Central memory CD8-positive, alpha-beta T cell (primary cell): ENCODE measurements around the gene TAF5L.
A peak's percentile ranks its signal among the peaks of the same experiment; 100 is the strongest.
"Not testable (repeated sequence)": the region's sequence is repeated elsewhere in the genome, so short reads cannot be mapped to it uniquely, and the experiment has no call there.

Experiments used
- ATAC-seq: fragments of 150-1000 bp; cut with Tn5 transposase; replicated peaks from 2 replicates; pipeline ENCODE4 v1.10.0; 2022; ENCODE audit warnings: mild to moderate bottlenecking, moderate FRiP score, moderate number of reproducible peaks; ENCODE audit not compliant: poor library complexity, severe bottlenecking; ENCODE audit errors: extremely low read depth
- DNase-seq, 2 donors: peaks; one replicate each; pipeline ENCODE4 v3.0.0; 2021; ENCODE audit warnings: low spot score in 2 of 2
- H3K27ac Mint-ChIP-seq: one replicate; pipeline ENCODE4 v1.8.0; 2022; ENCODE audit warnings: low read depth, mild to moderate bottlenecking, moderate library complexity, mixed read lengths
- H3K27me3 Mint-ChIP-seq: one replicate; pipeline ENCODE4 v1.8.0; 2022; ENCODE audit warnings: mixed read lengths
- H3K36me3 Mint-ChIP-seq: one replicate; pipeline ENCODE4 v1.8.0; 2022; ENCODE audit warnings: mild to moderate bottlenecking, moderate library complexity, mixed read lengths; ENCODE audit not compliant: insufficient read depth
- H3K4me1 Mint-ChIP-seq: one replicate; pipeline ENCODE4 v1.8.0; 2022; ENCODE audit warnings: mixed read lengths
- H3K4me3 Mint-ChIP-seq: one replicate; pipeline ENCODE4 v1.8.0; 2022; ENCODE audit warnings: mild to moderate bottlenecking, moderate library complexity, mixed read lengths
- H3K9me3 Mint-ChIP-seq: one replicate; pipeline ENCODE4 v1.8.0; 2022; ENCODE audit warnings: mixed read lengths

Gene TAF5L

DNA sequence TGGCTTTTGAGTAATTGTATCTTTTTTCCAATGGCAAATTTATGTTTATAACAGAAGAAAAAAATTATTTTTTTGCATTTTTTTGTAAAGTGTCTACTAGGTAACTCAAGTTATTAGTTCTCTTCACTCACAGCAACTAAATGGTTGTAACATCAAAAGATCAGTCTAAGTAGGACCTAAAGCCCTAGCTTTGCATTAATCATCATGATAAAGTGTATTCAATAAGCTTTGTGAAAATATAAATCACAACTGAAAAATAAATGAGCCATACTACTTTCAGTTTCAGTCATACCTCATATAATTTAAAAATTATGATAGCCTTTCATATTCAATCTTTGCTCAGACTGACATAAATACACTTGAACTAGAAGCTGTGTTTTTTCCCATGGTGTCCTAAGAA lies 6.9 kb downstream of the TAF5L start:
- no peaks in the 10 kb centered on the region for H3K9me3 Mint-ChIP-seq
- H3K4me1 Mint-ChIP-seq, result peaks cover 49% of the 10 kb centered on the region
- no peak overlapping the region for H3K27ac Mint-ChIP-seq
- no peak overlapping the region for H3K4me3 Mint-ChIP-seq
- DNase-seq (no peak), ATAC-seq (no peak)
- peaks cover 2% of the 10 kb centered on the region for H3K36me3 Mint-ChIP-seq
- H3K27me3 Mint-ChIP-seq, result no peaks in the 10 kb centered on the region

DNA sequence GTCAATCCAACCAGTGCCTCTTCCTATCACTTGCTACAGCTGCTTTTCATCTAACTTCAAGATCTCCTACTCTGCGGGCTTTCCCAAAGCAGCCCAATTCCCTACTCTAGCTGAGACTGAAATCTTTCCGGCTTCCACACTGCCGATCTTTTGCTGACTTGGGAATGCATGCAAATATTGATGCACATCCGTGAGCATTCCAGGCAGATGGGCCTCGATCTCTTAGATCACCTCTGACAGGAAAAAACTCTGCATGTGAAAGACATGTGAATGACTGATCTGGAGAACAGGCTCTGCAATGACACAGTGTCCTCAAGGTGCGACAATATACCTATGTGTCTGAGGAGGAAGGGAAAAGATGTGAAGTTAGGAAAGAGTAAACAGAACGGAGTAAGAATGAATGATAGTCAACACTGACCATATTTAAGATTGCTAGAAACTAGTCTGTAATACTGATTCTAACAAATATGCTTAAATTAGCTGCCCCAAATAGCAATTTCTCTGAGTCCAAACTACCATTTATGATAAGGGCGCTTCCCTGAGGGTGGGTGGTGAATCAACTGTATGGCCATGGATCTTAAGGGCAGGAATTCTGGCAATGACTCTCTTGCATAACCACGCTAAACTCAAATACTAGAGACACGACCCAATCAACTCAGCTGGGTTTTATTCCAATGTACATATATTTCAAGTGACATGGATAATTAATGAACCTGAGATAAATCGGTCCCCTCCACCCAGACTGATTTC lies 8.4 kb downstream of the TAF5L start:
- Mint-ChIP-seq H3K27me3 (no peaks in the 10 kb centered on the region), H3K27ac (no peak overlapping the region), H3K4me3 (no peak overlapping the region)

DNA sequence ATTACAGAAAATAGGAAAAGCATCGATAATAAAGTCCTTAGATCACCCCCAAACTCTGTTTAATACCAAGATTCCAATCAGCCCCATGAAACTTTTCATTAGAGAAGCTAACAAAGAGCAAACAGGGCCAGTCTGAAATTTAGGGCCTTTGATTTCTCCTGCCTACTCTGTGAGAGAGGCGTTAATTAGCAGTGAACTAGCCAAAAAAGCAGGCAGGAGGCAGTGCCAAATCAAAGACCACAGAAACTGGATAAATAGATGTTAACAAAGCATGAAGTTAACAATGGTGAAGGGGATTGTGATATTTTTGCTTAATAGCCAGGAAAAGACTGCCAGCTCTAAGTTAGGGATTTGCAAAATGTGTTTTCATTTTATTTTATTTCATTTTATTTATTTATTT lies 11.2 kb downstream of the TAF5L start:
- Mint-ChIP-seq H3K36me3 (peaks cover 38% of the 10 kb centered on the region), H3K27ac (no peak overlapping the region), H3K9me3 (no peaks in the 10 kb centered on the region), H3K4me3 (no peak overlapping the region), H3K27me3 (no peaks in the 10 kb centered on the region), H3K4me1 (peaks cover 28% of the 10 kb centered on the region)
- no peak for ATAC-seq
- no peak for DNase-seq

More for the DNA sequence above, 8.4 kb downstream of the TAF5L start:
- DNase-seq (no peak), ATAC-seq (no peak)
- Mint-ChIP-seq H3K4me1 (peaks cover 40% of the 10 kb centered on the region), H3K36me3 (peaks cover 11% of the 10 kb centered on the region), H3K9me3 (no peaks in the 10 kb centered on the region)

DNA sequence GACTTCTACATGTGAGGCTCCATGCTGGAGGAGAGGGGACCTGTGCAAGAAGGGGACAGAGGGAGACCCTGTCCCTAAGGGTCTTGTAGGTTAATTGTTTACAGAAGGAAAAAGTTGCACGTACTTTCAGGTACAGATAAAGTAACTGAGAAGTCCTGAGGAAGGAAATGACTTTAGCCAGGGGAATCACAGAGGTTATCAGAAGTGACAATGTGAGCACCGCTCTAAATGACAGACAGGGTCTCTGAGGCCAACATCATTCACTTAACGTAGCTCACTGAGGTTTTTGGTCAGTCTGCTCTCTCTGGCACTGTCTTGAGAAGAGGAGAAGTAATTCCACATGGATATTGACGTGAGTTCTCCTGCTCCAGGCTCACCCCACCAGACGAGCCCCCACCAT lies 12.0 kb downstream of the TAF5L start:
- H3K27ac Mint-ChIP-seq, result no peak overlapping the region
- H3K27me3 Mint-ChIP-seq, result no peaks in the 10 kb centered on the region
- ATAC-seq, result no peak
- H3K4me3 Mint-ChIP-seq, result no peak overlapping the region
- peaks cover 45% of the 10 kb centered on the region for H3K36me3 Mint-ChIP-seq
- DNase-seq, result no peak
- H3K9me3 Mint-ChIP-seq, result no peaks in the 10 kb centered on the region
- H3K4me1 Mint-ChIP-seq, result peaks cover 21% of the 10 kb centered on the region

DNA sequence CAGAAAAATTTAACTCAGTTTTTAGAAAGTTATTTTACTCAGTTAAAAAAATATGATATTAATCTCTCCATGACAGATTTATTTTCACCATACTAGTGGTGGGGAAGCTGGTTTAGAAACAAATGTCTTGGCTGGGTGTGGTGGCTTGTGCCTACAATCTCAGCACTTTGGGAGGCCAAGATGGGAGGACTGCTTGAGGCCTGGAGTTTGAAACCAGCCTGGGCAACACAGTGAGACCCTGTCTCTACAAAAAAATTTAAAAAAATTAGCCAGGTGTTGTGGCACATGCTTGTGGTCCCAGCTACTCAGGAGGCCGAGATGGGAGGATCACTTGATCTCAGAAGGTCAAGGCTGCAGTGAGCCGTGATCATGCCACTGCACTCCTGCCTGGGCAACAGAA lies 17.3 kb downstream of the TAF5L start:
- no peaks in the 10 kb centered on the region for H3K9me3 Mint-ChIP-seq
- no peak overlapping the region for H3K27ac Mint-ChIP-seq
- peaks cover 5% of the 10 kb centered on the region for H3K4me1 Mint-ChIP-seq
- H3K27me3 Mint-ChIP-seq, result no peaks in the 10 kb centered on the region
- DNase-seq (no peak), ATAC-seq (no peak)
- H3K36me3 Mint-ChIP-seq, result peaks cover 78% of the 10 kb centered on the region
- no peak overlapping the region for H3K4me3 Mint-ChIP-seq

DNA sequence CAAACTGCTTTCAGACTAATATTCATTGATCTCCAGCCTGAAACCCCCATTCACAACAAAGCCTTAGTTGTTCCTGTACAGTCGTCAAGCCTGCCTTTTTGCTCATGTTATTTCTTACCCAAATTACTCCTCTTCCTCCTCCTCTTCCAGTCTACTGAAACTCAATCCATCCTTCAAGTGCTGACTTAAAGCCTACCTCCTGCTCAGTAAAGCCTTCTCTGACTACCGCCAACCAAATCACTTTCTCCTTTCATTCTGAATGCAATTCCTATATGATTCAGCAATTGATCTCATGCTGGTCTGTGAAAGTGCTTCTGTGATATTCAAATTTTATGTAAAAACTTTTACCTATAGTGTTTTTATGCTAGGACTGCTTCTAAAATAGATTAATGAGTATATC lies 18.6 kb downstream of the TAF5L start:
- ATAC-seq, result no peak
- H3K36me3 Mint-ChIP-seq, result peaks cover 75% of the 10 kb centered on the region
- no peak for DNase-seq

DNA sequence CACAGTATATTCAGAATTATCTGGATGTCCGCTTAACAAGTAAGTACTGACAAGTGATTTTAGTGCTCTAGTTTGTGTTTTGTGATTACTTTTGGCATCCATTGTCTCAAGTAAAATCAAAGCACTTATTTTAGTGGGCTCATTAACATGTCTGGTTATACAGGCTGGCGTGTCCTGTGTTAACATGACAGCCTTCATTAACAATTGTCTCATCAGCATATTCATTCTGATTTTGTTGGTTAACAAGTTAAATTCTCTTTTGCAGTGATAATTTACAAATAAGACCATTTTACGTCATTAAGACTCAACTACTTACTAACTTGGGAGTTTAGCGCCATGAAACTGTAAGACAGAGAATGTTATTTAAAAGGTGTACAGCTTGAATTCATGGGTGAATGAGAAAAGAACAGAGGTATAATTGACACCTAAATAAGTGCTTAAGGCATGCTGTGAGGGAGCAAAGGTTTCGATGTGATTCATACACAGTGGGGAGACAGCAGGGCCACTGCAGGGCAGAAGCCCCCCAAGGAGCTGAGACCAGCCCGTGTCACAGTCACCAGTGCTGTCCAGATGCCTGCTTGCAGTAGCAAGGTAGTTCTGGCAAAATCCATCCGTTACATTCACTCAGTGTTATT lies 22.4 kb downstream of the TAF5L start:
- H3K4me1 Mint-ChIP-seq, result peaks cover 14% of the 10 kb centered on the region
- DNase-seq (no peak), ATAC-seq (no peak)
- H3K4me3 Mint-ChIP-seq, result no peak overlapping the region
- no peaks in the 10 kb centered on the region for H3K27me3 Mint-ChIP-seq
- H3K27ac Mint-ChIP-seq, result no peak overlapping the region
- no peaks in the 10 kb centered on the region for H3K9me3 Mint-ChIP-seq
- H3K36me3 Mint-ChIP-seq, result peaks cover 54% of the 10 kb centered on the region

More for the DNA sequence above, 18.6 kb downstream of the TAF5L start:
- Mint-ChIP-seq H3K27ac (peak overlapping the region; percentile 11), H3K4me1 (peaks cover 5% of the 10 kb centered on the region), H3K27me3 (no peaks in the 10 kb centered on the region), H3K9me3 (no peaks in the 10 kb centered on the region), H3K4me3 (no peak overlapping the region)

DNA sequence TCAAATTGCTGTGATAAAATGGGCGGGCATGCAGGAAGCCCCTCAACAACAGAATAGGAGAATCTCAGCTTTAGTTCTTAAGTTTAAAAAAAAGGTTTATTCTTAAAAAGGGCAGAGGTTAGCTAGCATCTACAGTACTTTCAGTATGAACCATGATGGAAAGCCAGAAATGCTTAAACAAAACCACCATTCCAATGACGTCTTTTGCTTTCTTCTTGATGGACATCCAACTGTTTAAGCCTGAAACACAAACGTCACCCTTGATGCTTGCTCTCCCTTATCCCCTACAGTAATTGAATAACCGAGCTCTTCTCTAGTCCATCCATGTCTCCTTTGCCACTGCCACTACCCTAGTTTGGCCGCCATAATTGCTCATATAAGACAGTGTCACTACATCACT lies 25.7 kb downstream of the TAF5L start:
- peaks cover 31% of the 10 kb centered on the region for H3K36me3 Mint-ChIP-seq
- H3K9me3 Mint-ChIP-seq, result no peaks in the 10 kb centered on the region
- no peak overlapping the region for H3K27ac Mint-ChIP-seq
- DNase-seq, result no peak
- no peaks in the 10 kb centered on the region for H3K27me3 Mint-ChIP-seq
- ATAC-seq, result no peak
- H3K4me1 Mint-ChIP-seq, result peaks cover 19% of the 10 kb centered on the region
- H3K4me3 Mint-ChIP-seq, result no peak overlapping the region

DNA sequence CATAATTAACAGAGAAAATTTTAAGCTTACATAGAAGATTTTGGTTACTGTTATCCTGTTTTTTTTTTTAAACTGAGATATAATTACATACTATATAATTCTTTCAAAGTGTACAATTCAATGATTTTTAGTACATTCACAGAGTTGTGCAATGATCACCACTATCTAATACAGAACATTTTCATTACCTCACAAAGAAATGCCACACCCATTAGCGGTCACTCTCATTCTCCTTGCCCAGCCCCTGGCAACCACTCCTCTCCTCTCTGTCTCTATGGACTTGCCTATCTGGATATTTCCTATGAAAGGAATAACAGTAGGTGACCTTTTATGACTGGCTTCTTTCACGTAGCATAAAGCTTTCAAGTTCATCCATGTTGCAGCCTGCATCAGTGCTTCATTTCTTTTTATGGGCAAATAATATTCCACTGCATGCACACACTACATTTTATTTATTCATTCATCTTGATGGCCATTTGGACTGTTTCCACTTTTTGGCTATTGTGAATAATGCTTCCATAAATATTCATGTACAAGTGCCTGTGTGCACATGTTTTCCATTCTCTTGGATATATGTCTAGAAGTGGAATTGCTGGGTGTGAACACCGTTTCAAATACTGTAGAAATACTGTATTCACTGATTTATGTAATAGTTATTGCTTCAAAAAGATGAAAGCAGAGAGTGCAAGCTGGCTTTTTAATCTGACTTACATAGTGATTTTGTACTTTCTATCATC lies 26.5 kb downstream of the TAF5L start:
- peaks cover 32% of the 10 kb centered on the region for H3K36me3 Mint-ChIP-seq
- no peaks in the 10 kb centered on the region for H3K27me3 Mint-ChIP-seq
- no peak for DNase-seq

DNA sequence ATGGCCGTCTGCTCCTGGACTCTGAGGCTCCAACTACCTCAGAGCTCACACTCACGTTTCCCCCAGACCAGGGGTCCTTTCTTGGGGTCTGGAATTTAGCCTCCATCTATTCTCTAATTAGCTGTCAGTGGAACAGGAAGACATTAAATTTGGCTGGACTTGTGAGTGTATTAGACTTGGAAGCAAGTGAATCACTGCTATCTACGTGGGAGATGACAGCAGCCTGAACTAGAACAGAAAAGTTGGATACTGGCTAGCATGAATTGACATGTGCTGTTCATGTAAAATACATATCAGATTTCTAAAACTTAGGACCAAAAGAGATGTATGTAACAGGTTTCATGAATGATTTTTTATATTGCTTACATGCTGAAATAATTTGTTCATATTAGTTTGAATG lies 28.0 kb downstream of the TAF5L start:
- H3K36me3 Mint-ChIP-seq, result peaks cover 35% of the 10 kb centered on the region
- H3K4me3 Mint-ChIP-seq, result no peak overlapping the region
- H3K9me3 Mint-ChIP-seq, result no peaks in the 10 kb centered on the region
- DNase-seq (no peak), ATAC-seq (no peak)
- no peaks in the 10 kb centered on the region for H3K27me3 Mint-ChIP-seq
- no peak overlapping the region for H3K27ac Mint-ChIP-seq
- peaks cover 19% of the 10 kb centered on the region for H3K4me1 Mint-ChIP-seq

More for the DNA sequence above, 26.5 kb downstream of the TAF5L start:
- Mint-ChIP-seq H3K4me1 (peaks cover 19% of the 10 kb centered on the region), H3K27ac (peak overlapping the region; percentile 23), H3K9me3 (no peaks in the 10 kb centered on the region), H3K4me3 (no peak overlapping the region)
- no peak for ATAC-seq

DNA sequence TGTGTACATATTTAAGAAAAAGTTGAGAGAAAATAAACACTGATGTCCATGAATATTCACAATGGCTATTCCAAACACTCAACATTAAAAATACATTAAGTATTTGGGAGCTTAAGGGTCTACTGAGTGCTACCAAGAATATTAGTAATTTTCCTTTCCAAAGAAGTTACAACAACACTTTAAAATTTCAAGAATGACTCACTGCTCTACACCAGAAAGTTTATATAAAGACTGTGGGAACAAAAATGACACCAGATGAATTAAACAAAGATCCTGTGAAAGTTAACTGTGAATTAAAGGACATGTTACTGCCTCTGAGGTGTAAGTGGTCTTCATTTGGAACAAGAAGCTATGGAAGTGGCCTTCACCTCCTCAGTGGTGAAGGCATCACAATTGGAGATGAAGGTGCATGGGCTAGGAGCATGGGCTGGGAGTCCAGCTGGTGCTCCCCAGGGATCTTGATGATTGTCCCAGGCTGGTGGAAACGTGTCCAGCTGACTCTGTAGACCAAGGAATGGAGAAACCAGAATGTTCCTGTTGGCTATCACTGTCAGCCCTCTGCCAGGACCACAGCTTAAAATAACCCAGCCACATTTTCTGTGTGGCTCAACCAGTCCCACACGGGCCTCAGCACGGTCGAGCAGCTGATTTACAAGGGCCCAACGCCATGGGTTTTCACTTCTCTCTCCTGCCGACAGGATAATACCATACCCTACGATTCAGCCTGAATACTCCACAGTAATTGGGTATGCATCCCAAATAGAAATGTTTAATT lies 28.8 kb downstream of the TAF5L start:
- ATAC-seq (no peak), DNase-seq (no peak)
- Mint-ChIP-seq H3K27me3 (no peaks in the 10 kb centered on the region), H3K36me3 (peaks cover 35% of the 10 kb centered on the region), H3K4me3 (no peak overlapping the region), H3K4me1 (peaks cover 19% of the 10 kb centered on the region), H3K27ac (no peak overlapping the region), H3K9me3 (no peaks in the 10 kb centered on the region)

DNA sequence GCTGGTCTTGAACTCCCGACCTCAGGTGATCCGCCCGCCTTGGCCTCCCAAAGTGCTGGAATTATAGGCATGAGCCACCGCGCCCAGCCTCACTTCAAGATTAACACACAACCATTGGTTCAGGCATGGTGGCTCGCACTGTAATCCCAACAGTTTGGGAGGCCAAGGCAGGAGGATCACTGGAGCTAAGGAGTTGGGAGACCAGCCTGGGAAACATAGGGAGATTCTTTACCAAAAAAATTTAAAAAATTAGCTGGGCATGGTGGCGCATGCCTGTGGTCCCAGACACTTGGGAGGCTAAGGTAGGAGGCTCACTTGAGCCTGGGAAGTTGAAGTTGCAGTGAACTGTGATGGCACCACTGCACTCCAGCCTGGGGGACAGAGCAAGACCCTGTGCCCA lies 30.0 kb downstream of the TAF5L start:
- H3K27ac Mint-ChIP-seq, DNase-seq, H3K27me3 Mint-ChIP-seq, ATAC-seq, H3K4me3 Mint-ChIP-seq, H3K9me3 Mint-ChIP-seq: not testable (repeated sequence)
- peaks cover 30% of the 10 kb centered on the region for H3K36me3 Mint-ChIP-seq
- peaks cover 19% of the 10 kb centered on the region for H3K4me1 Mint-ChIP-seq
